Stimulated activated CD4-positive, alpha-beta T cell treated with anti-CD3 and anti-CD28 coated beads, Interleukin-15, amount 100 ng/mL, for 1 hour (primary cell): ENCODE results near the gene MVB12B.
"Not testable (repeated sequence)": the region's sequence is repeated elsewhere in the genome, so short reads cannot be mapped to it uniquely, and the experiment has no call there.

Experiments used
- DNase-seq, 2 donors: peaks; one replicate each; pipeline ENCODE4 v3.0.0-alpha.2; 2020; ENCODE audit warnings: low read depth in 1 of 2, low spot score in 1 of 2

Gene MVB12B

GRCh38 chr9:126468141-126468825 is 141.7 kb downstream of the MVB12B start:
- DNase-seq: no peak

GRCh38 chr9:126470241-126470993 is 143.8 kb downstream of the MVB12B start:
- no peak for DNase-seq

DNA sequence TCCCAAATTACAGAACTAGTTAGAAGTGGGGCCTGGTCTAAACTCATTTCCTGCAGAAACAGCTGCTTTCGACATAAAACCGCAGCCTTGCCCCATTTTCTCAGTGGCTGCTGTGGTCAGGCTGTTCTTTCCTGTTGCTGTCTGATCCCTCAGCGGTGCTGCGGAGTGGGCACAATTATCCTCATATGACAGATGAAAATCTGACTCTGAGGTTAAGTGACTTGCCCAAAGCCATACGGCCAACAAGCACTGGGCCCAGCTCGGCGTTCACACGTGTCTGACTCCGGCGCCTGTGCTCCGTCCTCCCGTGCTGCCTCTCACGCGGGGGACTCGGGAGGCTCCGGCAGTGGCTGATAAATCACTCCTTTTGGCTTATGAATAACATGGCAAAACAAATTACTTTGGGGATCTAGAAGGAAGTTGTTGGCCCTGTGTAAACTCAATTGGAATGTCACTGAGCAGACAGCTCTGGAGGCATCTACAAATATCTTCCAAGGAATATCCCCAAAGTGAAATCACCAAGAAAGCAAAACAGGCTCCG is 144.5 kb downstream of the MVB12B start:
- DNase-seq: peak; percentile 16 to 35

- DNase-seq: no peak
These were observed 145.7 kb downstream of the MVB12B start for GRCh38 chr9:126472198-126472947.

GRCh38 chr9:126472948-126473298 is 146.3 kb downstream of the MVB12B start:
- no peak for DNase-seq

- DNase-seq: no peak
These were observed 147.7 kb downstream of the MVB12B start for GRCh38 chr9:126474206-126474765.

DNA sequence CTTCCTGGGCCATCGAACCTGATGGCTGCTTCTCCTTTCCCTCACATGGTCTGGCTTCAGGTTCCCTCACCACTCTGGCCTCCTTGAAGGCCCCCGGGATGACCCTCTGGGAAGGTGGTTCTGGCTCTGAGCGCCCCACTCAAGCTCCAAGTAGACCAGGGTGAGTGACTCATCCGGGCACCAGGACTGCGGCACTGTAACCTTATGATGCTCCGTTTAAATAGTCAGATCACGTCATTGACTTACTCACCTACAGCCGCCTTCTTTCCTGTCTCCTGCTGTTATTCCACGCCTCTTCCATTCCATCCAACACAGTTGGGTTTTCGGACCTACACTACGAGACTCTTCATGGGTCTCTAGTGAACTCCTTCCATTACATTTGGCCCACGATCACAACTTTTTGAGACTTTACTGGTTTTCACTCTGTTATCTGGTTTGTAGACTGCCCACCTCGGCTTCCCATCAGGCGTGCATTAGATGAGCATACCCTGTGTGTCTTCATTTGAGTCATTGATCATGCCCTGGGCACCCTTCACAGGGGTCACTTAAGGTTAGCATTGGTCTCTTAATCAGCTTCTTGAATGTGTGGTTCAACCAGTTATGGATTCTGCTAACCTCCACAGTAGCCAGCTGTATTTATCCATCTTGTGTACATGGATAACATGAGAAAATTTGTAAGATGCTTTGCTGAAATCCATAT is 148.3 kb downstream of the MVB12B start:
- DNase-seq: no peak

- DNase-seq: no peak
These were observed 149.4 kb downstream of the MVB12B start for GRCh38 chr9:126475933-126476555.

- DNase-seq: not testable (repeated sequence)
These were observed 150.8 kb downstream of the MVB12B start for GRCh38 chr9:126477432-126477831.

DNA sequence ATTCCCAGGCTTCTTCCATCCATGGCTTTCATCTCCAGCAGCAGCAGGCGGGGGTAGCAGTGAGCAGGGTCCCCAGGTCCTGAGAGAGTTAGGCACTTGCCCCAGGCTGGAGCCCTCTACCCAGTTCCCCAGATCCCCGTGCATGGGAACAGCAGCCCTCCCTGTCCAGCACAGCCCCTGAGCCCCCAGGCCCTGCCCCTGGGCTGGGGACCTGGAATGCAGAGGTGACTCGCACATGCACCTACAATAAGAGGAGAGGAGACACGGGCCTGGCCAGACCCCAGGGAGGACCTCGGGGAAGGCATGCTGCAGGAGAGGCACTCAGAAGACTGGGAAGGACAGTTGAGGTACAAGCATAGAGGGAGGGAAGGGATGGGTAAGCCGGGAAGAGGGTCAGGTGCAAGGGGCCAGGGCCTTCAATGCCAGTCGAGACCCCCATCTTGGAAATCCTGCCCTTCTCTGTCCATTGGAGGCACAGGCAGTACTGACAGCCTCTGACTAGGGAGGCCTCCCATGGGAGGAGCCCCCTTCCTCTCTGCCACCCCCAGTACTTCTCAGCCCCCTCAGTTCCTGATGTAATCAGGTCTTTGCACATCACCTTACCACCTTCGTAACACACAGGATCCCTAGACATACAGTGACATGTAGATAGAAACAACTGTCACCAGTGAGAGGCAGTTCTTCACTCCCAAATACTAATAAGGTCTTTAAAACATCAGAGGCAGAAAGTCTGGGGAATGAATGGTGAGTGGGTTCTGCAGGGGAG is 151.8 kb downstream of the MVB12B start:
- DNase-seq: no peak

- DNase-seq: no peak
These were observed 152.9 kb downstream of the MVB12B start for GRCh38 chr9:126479515-126479914.

DNA sequence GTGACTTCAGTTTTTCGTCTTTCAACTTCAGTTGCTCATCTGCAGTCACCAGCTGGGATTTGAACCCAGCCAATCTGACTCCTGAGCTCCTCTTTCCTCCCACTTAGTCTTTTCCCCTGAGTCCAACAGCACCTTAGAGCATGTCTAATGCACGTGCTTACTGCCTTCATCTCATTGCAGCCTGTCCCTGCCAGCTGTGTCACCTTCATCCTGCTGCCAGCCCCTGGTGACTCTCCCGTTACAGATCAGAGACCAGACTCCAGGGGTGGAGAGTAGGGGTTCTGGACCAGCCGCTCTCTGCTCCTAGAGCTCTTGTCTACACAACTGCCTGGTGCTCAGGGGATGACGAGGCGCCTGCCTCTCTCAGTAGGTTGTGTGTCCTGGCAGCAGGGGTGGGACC is 154.2 kb downstream of the MVB12B start:
- DNase-seq: no peak

- no peak for DNase-seq
These were observed 155.2 kb downstream of the MVB12B start for GRCh38 chr9:126481862-126482261.

DNA sequence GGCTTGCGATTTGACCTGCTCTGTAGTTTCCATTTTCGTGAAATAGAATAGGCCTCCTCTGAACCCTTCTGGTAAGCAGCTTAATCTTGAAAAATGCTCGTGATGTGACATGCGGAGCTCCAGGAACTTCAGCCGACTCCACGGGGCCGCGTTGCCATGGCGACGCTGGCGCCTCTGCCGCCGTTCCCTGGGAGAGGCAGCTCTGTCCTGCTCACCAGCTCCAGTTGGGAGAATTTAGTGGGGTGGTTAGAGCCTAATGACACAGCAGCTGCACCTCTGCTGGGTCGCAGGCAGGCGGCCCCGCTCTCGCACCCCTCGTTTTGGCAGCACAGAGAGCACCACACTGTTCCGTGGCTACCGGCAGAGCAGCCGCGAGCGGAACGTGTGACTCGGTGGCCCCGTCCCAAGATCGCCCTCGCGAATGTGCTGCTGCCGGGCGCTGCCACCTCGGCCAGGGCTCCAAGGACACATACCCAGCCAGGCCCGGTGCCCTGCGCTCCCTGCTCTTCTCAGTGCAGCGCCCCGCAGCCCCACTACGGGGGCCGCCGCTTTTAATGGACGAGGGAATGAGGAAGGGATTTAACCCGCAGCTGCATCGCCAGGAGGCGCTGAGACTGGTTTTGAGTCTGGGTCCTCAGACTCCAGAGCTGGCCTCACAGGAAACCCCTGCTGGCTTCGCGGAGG is 155.9 kb downstream of the MVB12B start:
- DNase-seq: no peak

DNA sequence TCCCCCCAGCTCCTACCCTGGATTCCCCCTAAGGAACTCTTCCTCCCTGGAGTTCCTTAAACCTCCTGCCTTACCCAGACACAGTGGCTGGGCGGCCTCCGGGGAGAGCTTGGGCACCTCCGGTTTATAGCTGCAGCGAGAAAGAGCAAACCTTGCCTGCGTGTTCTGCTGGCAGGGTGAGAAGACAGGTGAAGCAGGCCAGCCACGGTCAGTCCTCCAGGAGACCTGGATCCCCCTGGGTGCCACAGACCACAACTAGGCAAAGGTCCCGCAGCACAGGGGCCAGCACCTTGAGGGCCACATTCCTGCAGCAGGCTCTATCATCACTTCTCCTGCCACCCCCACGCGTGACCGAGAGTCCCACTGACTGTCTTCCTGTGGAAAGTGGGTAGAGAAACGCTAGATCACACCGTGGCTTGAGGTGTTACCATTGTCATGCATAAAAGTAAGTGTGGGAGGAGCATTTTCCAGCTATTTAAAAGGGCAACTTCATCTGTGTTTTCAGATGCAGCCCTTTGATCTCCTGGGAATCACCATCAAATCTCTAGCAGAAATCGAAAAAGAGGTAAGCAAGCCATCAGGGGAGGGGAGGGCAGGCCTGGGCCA is 156.9 kb downstream of the MVB12B start:
- no peak for DNase-seq

GRCh38 chr9:126485662-126486061 is 159.0 kb downstream of the MVB12B start:
- no peak for DNase-seq

- DNase-seq: no peak
These were observed 159.6 kb downstream of the MVB12B start for GRCh38 chr9:126486276-126486675.

DNA sequence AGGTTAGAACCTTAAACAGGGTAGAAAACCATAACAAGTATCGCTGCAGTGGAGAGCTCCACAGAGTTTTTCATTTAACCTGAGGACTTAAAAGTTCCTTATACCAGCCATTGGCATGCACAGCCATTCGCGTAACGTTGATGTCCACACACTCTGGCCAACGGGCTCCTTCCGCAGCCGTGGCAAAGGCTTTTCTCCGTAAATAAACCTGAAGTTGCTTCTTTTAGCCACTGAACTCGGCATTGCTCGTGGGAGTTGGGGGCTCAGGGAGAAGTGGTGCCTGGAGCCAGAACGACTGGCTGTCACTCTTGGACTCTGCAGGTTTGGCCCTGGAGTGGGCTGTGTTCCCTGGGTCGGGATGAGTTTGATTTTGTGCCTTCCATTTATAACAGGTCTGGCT is 161.2 kb downstream of the MVB12B start:
- no peak for DNase-seq

DNA sequence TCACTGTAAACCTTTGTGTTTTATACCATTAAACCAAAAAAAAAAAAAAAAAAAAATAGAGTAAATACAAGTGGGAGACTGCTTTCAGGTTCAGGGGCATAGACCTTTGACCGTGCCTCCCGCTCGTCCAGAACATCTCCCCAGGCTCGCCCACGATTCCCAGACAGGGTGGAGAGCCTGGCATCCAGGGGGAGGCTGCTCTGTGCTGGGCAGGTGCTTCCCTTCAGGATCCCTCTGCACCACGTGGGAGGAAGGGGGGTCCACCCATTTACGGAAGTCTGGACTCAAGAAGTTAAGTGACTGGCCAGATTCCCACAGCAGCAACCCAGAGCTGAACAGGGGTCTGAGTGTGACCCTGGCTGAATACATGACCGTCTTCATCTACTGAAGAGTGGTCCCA is 161.7 kb downstream of the MVB12B start:
- DNase-seq: no peak
